ENCODE results near the gene ZNF576. TPM values are rescaled to one million over a fixed set of nuclear protein-coding genes. Genes with fewer than 3 reads are reported as not detected.

ZNF576 gene
- total and polyA plus RNA-seq, 2 experiments from 2014 or later = 12.5 to 14.6 TPM

DNA sequence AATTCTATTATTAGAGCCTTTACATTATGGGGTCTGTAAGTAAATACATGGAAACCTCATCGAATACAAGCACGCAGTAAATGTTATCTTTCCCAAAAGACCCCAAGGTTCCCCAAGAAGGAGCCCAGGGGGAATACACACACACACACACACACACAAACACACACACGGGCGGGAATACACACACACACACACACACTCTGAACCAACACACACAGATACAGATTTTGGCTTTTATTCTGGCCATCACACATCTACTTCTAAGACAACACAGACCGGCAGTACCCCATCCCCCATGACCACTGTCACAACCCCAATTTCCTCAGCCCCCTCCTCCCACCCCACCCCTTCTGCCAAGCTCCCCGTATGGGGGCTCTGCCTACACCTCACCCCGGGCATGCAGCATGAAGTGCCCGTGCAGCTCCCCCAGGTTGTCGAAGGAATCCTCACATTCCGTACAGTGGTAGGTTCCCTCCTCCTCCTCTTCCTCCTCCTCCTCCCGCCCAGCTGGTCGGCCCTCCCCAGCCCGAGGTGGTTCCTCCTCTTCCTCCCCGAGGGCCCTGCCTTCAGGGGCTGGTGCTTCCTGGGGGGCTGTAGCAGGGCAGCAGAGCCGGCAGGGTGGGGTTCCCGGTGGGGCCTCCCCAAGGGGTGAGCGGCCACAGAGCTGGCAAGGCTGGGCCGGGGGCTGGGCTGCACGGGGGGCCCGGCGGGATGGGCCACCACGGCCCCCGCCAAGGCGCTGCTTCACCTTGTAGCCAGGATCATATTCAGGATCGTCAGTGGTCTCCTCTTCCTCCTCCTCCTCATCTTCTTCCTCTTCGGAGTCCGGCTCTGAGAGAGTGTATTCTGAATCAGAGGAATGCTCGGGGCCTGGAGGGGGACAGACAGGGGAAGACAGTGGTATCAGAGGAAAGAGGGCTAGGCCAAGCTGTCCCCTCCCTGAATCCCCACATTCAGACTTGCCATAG, 11.1 kb downstream of the ZNF576 start:
- no peaks in the 10 kb centered on the region for H3K27me3 ChIP-seq
- no peak overlapping the region for H3K27ac ChIP-seq
- TF ChIP-seq, protein P1, sequence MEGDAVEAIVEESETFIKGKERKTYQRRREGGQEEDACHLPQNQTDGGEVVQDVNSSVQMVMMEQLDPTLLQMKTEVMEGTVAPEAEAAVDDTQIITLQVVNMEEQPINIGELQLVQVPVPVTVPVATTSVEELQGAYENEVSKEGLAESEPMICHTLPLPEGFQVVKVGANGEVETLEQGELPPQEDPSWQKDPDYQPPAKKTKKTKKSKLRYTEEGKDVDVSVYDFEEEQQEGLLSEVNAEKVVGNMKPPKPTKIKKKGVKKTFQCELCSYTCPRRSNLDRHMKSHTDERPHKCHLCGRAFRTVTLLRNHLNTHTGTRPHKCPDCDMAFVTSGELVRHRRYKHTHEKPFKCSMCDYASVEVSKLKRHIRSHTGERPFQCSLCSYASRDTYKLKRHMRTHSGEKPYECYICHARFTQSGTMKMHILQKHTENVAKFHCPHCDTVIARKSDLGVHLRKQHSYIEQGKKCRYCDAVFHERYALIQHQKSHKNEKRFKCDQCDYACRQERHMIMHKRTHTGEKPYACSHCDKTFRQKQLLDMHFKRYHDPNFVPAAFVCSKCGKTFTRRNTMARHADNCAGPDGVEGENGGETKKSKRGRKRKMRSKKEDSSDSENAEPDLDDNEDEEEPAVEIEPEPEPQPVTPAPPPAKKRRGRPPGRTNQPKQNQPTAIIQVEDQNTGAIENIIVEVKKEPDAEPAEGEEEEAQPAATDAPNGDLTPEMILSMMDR (IDR thresholded peaks at IDR 0.05; ENCODE audit: low read depth, low read length) = no peak
- no peak overlapping the region for H3K4me3 ChIP-seq
- H3K4me1 ChIP-seq (ENCODE audit: low read depth) = no peaks in the 10 kb centered on the region
- no peaks in the 10 kb centered on the region for H3K9me3 ChIP-seq (ENCODE audit: low read depth)
- no peak for DNase-seq (ENCODE audit: low read depth in 1 of 2, low spot score in 1 of 2)
- H3K36me3 ChIP-seq = peaks cover 11% of the 10 kb centered on the region

DNA sequence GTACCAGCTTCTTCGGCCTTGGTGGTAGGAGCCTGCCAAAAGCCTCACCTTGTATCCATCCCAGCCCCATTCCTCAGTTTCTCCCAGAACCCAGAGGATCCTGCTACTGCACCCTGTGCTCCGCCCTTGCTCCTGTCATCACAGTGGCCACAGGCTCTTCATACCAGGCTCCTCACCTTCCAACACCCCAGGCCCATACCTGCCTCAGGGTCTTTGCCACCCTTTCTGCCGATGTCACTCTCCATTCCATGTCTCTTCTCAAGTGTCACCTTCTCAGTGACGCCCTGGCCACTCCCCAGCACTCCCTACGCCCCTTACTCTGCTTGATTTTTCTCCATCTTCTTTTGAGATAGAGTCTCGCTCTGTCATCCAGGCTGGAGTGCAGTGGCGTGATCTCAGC, 13.5 kb downstream of the ZNF576 start:
- DNase-seq (ENCODE audit: low read depth in 1 of 2, low spot score in 1 of 2) = no peak
- no peaks in the 10 kb centered on the region for H3K27me3 ChIP-seq
- no peaks in the 10 kb centered on the region for H3K9me3 ChIP-seq (ENCODE audit: low read depth)
- peaks cover 11% of the 10 kb centered on the region for H3K36me3 ChIP-seq
- no peak overlapping the region for H3K27ac ChIP-seq
- TF ChIP-seq, protein P1 (IDR thresholded peaks at IDR 0.05; ENCODE audit: low read depth, low read length) = no peak
- H3K4me1 ChIP-seq (ENCODE audit: low read depth) = no peaks in the 10 kb centered on the region
- H3K4me3 ChIP-seq = no peak overlapping the region

DNA sequence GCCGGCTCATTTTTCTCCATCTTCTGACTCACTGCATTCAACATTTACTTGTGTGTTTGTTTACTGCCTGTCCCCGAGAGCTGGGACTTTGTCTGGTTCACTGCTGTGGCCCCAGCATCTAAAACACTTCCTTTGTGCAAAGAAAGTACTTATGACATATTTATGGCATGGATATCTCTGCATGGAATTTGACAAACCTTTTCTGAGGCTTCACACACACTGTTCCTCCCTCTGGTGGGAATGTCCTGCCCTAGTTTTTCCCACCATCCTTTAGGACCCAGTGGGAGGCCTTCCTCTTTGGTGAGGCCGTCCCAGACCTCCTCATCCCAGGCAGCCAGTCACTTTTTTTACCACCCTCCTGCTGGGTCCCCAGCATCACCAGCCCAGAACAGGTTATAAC, 14.1 kb downstream of the ZNF576 start:
- Histone ChIP-seq H3K27ac (no peak overlapping the region), H3K4me1 (ENCODE audit: low read depth) (no peaks in the 10 kb centered on the region), H3K4me3 (no peak overlapping the region), H3K36me3 (peaks cover 11% of the 10 kb centered on the region), H3K27me3 (no peaks in the 10 kb centered on the region), H3K9me3 (ENCODE audit: low read depth) (no peaks in the 10 kb centered on the region)
- no peak for DNase-seq (ENCODE audit: low read depth in 1 of 2, low spot score in 1 of 2)
- TF ChIP-seq, protein P1 (IDR thresholded peaks at IDR 0.05; ENCODE audit: low read depth, low read length) = no peak

- no peaks in the 10 kb centered on the region for H3K4me1 ChIP-seq (ENCODE audit: low read depth)
- no peaks in the 10 kb centered on the region for H3K9me3 ChIP-seq (ENCODE audit: low read depth)
- no peak within 1 kb of the TSS for H3K4me3 ChIP-seq
- no peaks in the 10 kb centered on the region for H3K27me3 ChIP-seq
- peaks cover 7% of the 10 kb centered on the region for H3K36me3 ChIP-seq
- TF ChIP-seq, protein P1 (IDR thresholded peaks at IDR 0.05; ENCODE audit: low read depth, low read length) = no peak
- H3K27ac ChIP-seq = no peak within 1 kb of the TSS
- DNase-seq (ENCODE audit: low read depth in 1 of 2, low spot score in 1 of 2) = no peak
Measured at GRCh38 chr19:43611788-43612187, 15.4 kb downstream of the ZNF576 start, which contains the start of gene SRRM5. SRRM5 (plus strand) TSS chr19:43612088; CDS start chr19:43612122, 34 bp downstream.

GRCh38 chr19:43612374-43612773, 16.0 kb downstream of the ZNF576 start:
- Histone ChIP-seq H3K27me3 (no peaks in the 10 kb centered on the region), H3K36me3 (peaks cover 3% of the 10 kb centered on the region), H3K4me3 (no peak overlapping the region), H3K9me3 (ENCODE audit: low read depth) (no peaks in the 10 kb centered on the region), H3K27ac (no peak overlapping the region), H3K4me1 (ENCODE audit: low read depth) (no peaks in the 10 kb centered on the region)
- TF ChIP-seq, protein P1 (IDR thresholded peaks at IDR 0.05; ENCODE audit: low read depth, low read length) = no peak
- no peak for DNase-seq (ENCODE audit: low read depth in 1 of 2, low spot score in 1 of 2)
